Mucosa of rectum (tissue), 2 donors: ENCODE data around the gene SEMA3C.

Source experiments
- H3K27ac ChIP-seq, 2 donors: one replicate each; pipeline ENCODE4 v1.7.0; 2013; ENCODE audit warnings: inconsistent platforms in 2 of 2, low read depth in 2 of 2, low read length in 2 of 2
- H3K27me3 ChIP-seq, 2 donors: one replicate each; pipeline ENCODE4 v1.7.0; 2013; ENCODE audit warnings: low read length in 2 of 2; ENCODE audit not compliant: control insufficient read depth in 2 of 2, insufficient read depth in 2 of 2
- H3K36me3 ChIP-seq, 2 donors: one replicate each; pipeline ENCODE4 v1.7.0; 2013; ENCODE audit warnings: low read length in 2 of 2; ENCODE audit not compliant: control insufficient read depth in 2 of 2, insufficient read depth in 2 of 2
- H3K4me1 ChIP-seq, 2 donors: one replicate each; pipeline ENCODE4 v1.7.0; 2013; ENCODE audit warnings: low read length in 2 of 2, mild to moderate bottlenecking in 1 of 2; ENCODE audit not compliant: control insufficient read depth in 2 of 2, insufficient read depth in 2 of 2
- H3K4me3 ChIP-seq, 2 donors: one replicate each; pipeline ENCODE4 v1.7.0; 2013; ENCODE audit warnings: low read length in 2 of 2
- H3K9ac ChIP-seq, 2 donors: one replicate each; pipeline ENCODE4 v1.7.0; 2013; ENCODE audit warnings: low read length in 2 of 2, low read depth in 1 of 2, mild to moderate bottlenecking in 1 of 2
- H3K9me3 ChIP-seq, 2 donors: one replicate each; pipeline ENCODE4 v1.7.0; 2013; ENCODE audit warnings: low read length in 2 of 2; ENCODE audit not compliant: control insufficient read depth in 2 of 2
- donor health status: healthy.
- donor health status: Normal muscosa, but diverticular disease.

The SEMA3C gene

GRCh38 chr7:80719261-80719660 is 199.6 kb downstream of the SEMA3C start:
- H3K9ac ChIP-seq = no peak overlapping the region
- H3K36me3 ChIP-seq = no peaks in the 10 kb centered on the region
- H3K27me3 ChIP-seq = no peaks in the 10 kb centered on the region
- no peaks in the 10 kb centered on the region for H3K4me1 ChIP-seq
- no peak overlapping the region for H3K4me3 ChIP-seq
- H3K27ac ChIP-seq = no peak overlapping the region
- H3K9me3 ChIP-seq = no peaks in the 10 kb centered on the region

- Histone ChIP-seq H3K9ac (no peak overlapping the region), H3K4me1 (no peaks in the 10 kb centered on the region), H3K4me3 (no peak overlapping the region), H3K27me3 (no peaks in the 10 kb centered on the region), H3K27ac (no peak overlapping the region), H3K36me3 (no peaks in the 10 kb centered on the region), H3K9me3 (no peaks in the 10 kb centered on the region)
These were observed 207.3 kb downstream of the SEMA3C start for GRCh38 chr7:80711531-80711930.

GRCh38 chr7:80708123-80708522 is 210.7 kb downstream of the SEMA3C start:
- no peaks in the 10 kb centered on the region for H3K27me3 ChIP-seq
- H3K27ac ChIP-seq = no peak overlapping the region
- no peaks in the 10 kb centered on the region for H3K36me3 ChIP-seq

GRCh38 chr7:80707318-80707717 is 211.5 kb downstream of the SEMA3C start:
- no peaks in the 10 kb centered on the region for H3K36me3 ChIP-seq
- no peak overlapping the region for H3K27ac ChIP-seq
- no peaks in the 10 kb centered on the region for H3K9me3 ChIP-seq
- H3K4me1 ChIP-seq = no peaks in the 10 kb centered on the region
- no peak overlapping the region for H3K4me3 ChIP-seq
- H3K27me3 ChIP-seq = no peaks in the 10 kb centered on the region
- no peak overlapping the region for H3K9ac ChIP-seq

More at GRCh38 chr7:80708123-80708522, 210.7 kb downstream of the SEMA3C start:
- H3K4me1 ChIP-seq = no peaks in the 10 kb centered on the region
- no peaks in the 10 kb centered on the region for H3K9me3 ChIP-seq
- H3K9ac ChIP-seq = no peak overlapping the region
- H3K4me3 ChIP-seq = no peak overlapping the region

- H3K9ac ChIP-seq = no peak overlapping the region
- H3K27me3 ChIP-seq = no peaks in the 10 kb centered on the region
- H3K9me3 ChIP-seq = no peaks in the 10 kb centered on the region
- no peaks in the 10 kb centered on the region for H3K4me1 ChIP-seq
- H3K27ac ChIP-seq = no peak overlapping the region
- no peaks in the 10 kb centered on the region for H3K36me3 ChIP-seq
- H3K4me3 ChIP-seq = no peak overlapping the region
These were observed 213.6 kb downstream of the SEMA3C start for GRCh38 chr7:80705130-80705781.

GRCh38 chr7:80703272-80703671 is 215.6 kb downstream of the SEMA3C start:
- Histone ChIP-seq H3K36me3 (no peaks in the 10 kb centered on the region), H3K4me3 (no peak overlapping the region), H3K9ac (no peak overlapping the region), H3K4me1 (no peaks in the 10 kb centered on the region), H3K9me3 (no peaks in the 10 kb centered on the region), H3K27me3 (no peaks in the 10 kb centered on the region), H3K27ac (no peak overlapping the region)

- Histone ChIP-seq H3K36me3 (no peaks in the 10 kb centered on the region), H3K4me1 (no peaks in the 10 kb centered on the region), H3K27me3 (no peaks in the 10 kb centered on the region), H3K9me3 (no peaks in the 10 kb centered on the region), H3K9ac (no peak overlapping the region), H3K4me3 (no peak overlapping the region), H3K27ac (no peak overlapping the region)
These were observed 219.1 kb downstream of the SEMA3C start for GRCh38 chr7:80699721-80700256.

GRCh38 chr7:80699045-80699638 is 219.7 kb downstream of the SEMA3C start:
- Histone ChIP-seq H3K27ac (no peak overlapping the region), H3K4me3 (no peak overlapping the region), H3K4me1 (no peaks in the 10 kb centered on the region)

More at GRCh38 chr7:80699045-80699638, 219.7 kb downstream of the SEMA3C start:
- H3K9ac ChIP-seq = no peak overlapping the region
- H3K27me3 ChIP-seq = no peaks in the 10 kb centered on the region
- H3K9me3 ChIP-seq = no peaks in the 10 kb centered on the region
- no peaks in the 10 kb centered on the region for H3K36me3 ChIP-seq
